Liver (tissue), 9 donors: ENCODE data around the gene FADS1. TPM values are rescaled to one million over a fixed set of nuclear protein-coding genes. Genes with fewer than 3 reads are reported as not detected.

ENCODE experiments used
- DNase-seq: peaks from one replicate; pipeline ENCODE4 v3.0.0-alpha.2; 2017; ENCODE audit warnings: low spot score
- H3K27ac ChIP-seq, 2 donors: one replicate each; pipeline ENCODE4 v1.7.0; 2013; ENCODE audit warnings: inconsistent platforms in 2 of 2, low read length in 2 of 2, control low read depth in 1 of 2, low read depth in 1 of 2, mild to moderate bottlenecking in 1 of 2
- H3K27me3 ChIP-seq, 4 donors: one replicate each; pipeline versions ENCODE4 v1.6.1 to v1.7.0; 2013; ENCODE audit warnings: low read length in 3 of 4, inconsistent platforms in 1 of 4, mild to moderate bottlenecking in 1 of 4, moderate library complexity in 1 of 4; ENCODE audit not compliant: control insufficient read depth in 4 of 4, insufficient read depth in 4 of 4
- H3K36me3 ChIP-seq, 4 donors: one replicate each; pipeline versions ENCODE4 v1.6.1 to v1.7.0; 2013; ENCODE audit warnings: low read length in 3 of 4, mild to moderate bottlenecking in 3 of 4, low read depth in 1 of 4, moderate library complexity in 1 of 4; ENCODE audit not compliant: control insufficient read depth in 4 of 4, insufficient read depth in 3 of 4
- H3K4me1 ChIP-seq, 4 donors: one replicate each; pipeline versions ENCODE4 v1.6.1 to v1.7.0; 2013; ENCODE audit warnings: low read length in 3 of 4, mild to moderate bottlenecking in 3 of 4, moderate library complexity in 1 of 4; ENCODE audit not compliant: control insufficient read depth in 4 of 4, insufficient read depth in 4 of 4
- H3K4me3 ChIP-seq, 3 donors: one replicate each; pipeline versions ENCODE4 v1.6.1 to v1.7.0; 2013; ENCODE audit warnings: low read length in 3 of 3, control low read depth in 1 of 3, low read depth in 1 of 3, mild to moderate bottlenecking in 1 of 3
- H3K9ac ChIP-seq, 2 donors: one replicate each; pipeline ENCODE4 v1.7.0; 2013; ENCODE audit warnings: low read length in 2 of 2, mild to moderate bottlenecking in 2 of 2, moderate library complexity in 2 of 2, control low read depth in 1 of 2, low read depth in 1 of 2
- H3K9me3 ChIP-seq, 4 donors: one replicate each; pipeline versions ENCODE4 v1.6.1 to v1.7.0; 2013; ENCODE audit warnings: low read length in 3 of 4; ENCODE audit not compliant: control insufficient read depth in 4 of 4
- EGR1 ChIP-seq, 2 donors: IDR thresholded peaks; 2 replicates each; pipeline ENCODE4 v1.6.1; 2016 to 2018; ENCODE audit warnings: antibody characterized with exemption in 2 of 2, low read depth in 2 of 2
- FOXA1 ChIP-seq: IDR thresholded peaks from 2 replicates; pipeline ENCODE4 v1.6.1; 2016; ENCODE audit warnings: antibody characterized with exemption
- FOXA2 ChIP-seq: IDR thresholded peaks from 2 replicates; pipeline ENCODE4 v1.6.1; 2016; ENCODE audit warnings: antibody characterized with exemption
- GABPA ChIP-seq, 2 donors: IDR thresholded peaks in 1 of 2; conservative IDR thresholded peaks in 1 of 2; 2 replicates each; pipeline ENCODE4 v1.6.1; 2016; ENCODE audit warnings: antibody characterized with exemption in 2 of 2, mild to moderate bottlenecking in 1 of 2, moderate library complexity in 1 of 2
- HNF4A ChIP-seq, 2 donors: conservative IDR thresholded peaks; 2 replicates each; pipeline ENCODE4 v1.6.1; 2016; ENCODE audit warnings: antibody characterized with exemption in 2 of 2, mild to moderate bottlenecking in 2 of 2
- HNF4G ChIP-seq: IDR thresholded peaks from 2 replicates; pipeline ENCODE4 v1.6.1; 2016; ENCODE audit warnings: antibody characterized with exemption
- JUND ChIP-seq, 2 donors: IDR thresholded peaks; 2 replicates each; pipeline ENCODE4 v1.6.1; 2016; ENCODE audit warnings: antibody characterized with exemption in 2 of 2
- NR2F2 ChIP-seq: IDR thresholded peaks from 2 replicates; pipeline ENCODE4 v1.6.1; 2016; ENCODE audit warnings: antibody characterized with exemption
- RAD21 ChIP-seq, 2 donors: IDR thresholded peaks; 2 replicates each; pipeline ENCODE4 v1.6.1; 2016; ENCODE audit warnings: antibody characterized with exemption in 2 of 2, mild to moderate bottlenecking in 2 of 2
- RXRA ChIP-seq, 2 donors: IDR thresholded peaks; 2 replicates each; pipeline ENCODE4 v1.6.1; 2017 to 2018; ENCODE audit warnings: antibody characterized with exemption in 2 of 2, mild to moderate bottlenecking in 1 of 2
- SP1 ChIP-seq: IDR thresholded peaks from 2 replicates; pipeline ENCODE4 v1.6.1; 2018; ENCODE audit warnings: antibody characterized with exemption, mild to moderate bottlenecking
- TAF1 ChIP-seq: conservative IDR thresholded peaks from 2 replicates; pipeline ENCODE4 v1.6.1; 2016; ENCODE audit warnings: antibody characterized with exemption, mild to moderate bottlenecking
- YY1 ChIP-seq: IDR thresholded peaks from 2 replicates; pipeline ENCODE4 v1.6.1; 2016; ENCODE audit warnings: antibody characterized with exemption, mild to moderate bottlenecking
- WGBS: extraction: QIAGEN DNeasy Blood & Tissue Kit; methylation state at CpG from one replicate; pipeline ENCODE4 v1.1.7; 2013; 5-methylcytosine and 5-hydroxymethylcytosine counted together
- polyA plus RNA-seq, 2 donors: library from polyadenylated mRNA; stranded (reverse) in 1 of 2; unstranded in 1 of 2; fragments of 200-250 nt in 1 of 2; fragments of >200 nt in 1 of 2; fragmentation: Nextera tagmentation in 1 of 2; extraction: Ambion mirVana in 1 of 2; gene quantifications; one replicate each; pipeline versions ENCODE4 v1.2.1 to v1.2.3, GENCODE V29; 2013 to 2015
- total RNA-seq, 2 donors: library from RNA; depleted of rRNA; stranded (reverse); fragments of >200 nt; gene quantifications; one replicate each; pipeline ENCODE4 v1.2.3, GENCODE V29; 2014
- TF ChIP-seq, protein P1 (sequence below): IDR thresholded peaks from 2 replicates; pipeline ENCODE4 v1.6.1; 2016; ENCODE audit warnings: antibody characterized with exemption
- TF ChIP-seq, protein P2 (sequence below): fragments of 150-350 bp; IDR thresholded peaks from 2 replicates; pipeline ENCODE4 v1.5.1; 2017; ENCODE audit warnings: improper control_type of control experiment, low read depth, low read length; ENCODE audit not compliant: missing input control
- TF ChIP-seq, protein P3 (sequence below): IDR thresholded peaks from 2 replicates; pipeline ENCODE4 v1.6.1; 2016; ENCODE audit warnings: antibody characterized with exemption, mild to moderate bottlenecking
- TF ChIP-seq, protein P4 (sequence below): IDR thresholded peaks from 2 replicates; pipeline ENCODE4 v1.6.1; 2016; ENCODE audit warnings: antibody characterized with exemption
- TF ChIP-seq, protein P5 (sequence below): IDR thresholded peaks from 2 replicates; pipeline ENCODE4 v1.6.1; 2016; ENCODE audit warnings: antibody characterized with exemption
- donor health status: healthy.
- donor health status: healthy.
- donor health status: healthy.
- donor health status: healthy.
- donor health status: healthy.

The FADS1 gene
- total and polyA plus RNA-seq, 4 donors: 16.8 to 137 (median 58.7) TPM

DNA sequence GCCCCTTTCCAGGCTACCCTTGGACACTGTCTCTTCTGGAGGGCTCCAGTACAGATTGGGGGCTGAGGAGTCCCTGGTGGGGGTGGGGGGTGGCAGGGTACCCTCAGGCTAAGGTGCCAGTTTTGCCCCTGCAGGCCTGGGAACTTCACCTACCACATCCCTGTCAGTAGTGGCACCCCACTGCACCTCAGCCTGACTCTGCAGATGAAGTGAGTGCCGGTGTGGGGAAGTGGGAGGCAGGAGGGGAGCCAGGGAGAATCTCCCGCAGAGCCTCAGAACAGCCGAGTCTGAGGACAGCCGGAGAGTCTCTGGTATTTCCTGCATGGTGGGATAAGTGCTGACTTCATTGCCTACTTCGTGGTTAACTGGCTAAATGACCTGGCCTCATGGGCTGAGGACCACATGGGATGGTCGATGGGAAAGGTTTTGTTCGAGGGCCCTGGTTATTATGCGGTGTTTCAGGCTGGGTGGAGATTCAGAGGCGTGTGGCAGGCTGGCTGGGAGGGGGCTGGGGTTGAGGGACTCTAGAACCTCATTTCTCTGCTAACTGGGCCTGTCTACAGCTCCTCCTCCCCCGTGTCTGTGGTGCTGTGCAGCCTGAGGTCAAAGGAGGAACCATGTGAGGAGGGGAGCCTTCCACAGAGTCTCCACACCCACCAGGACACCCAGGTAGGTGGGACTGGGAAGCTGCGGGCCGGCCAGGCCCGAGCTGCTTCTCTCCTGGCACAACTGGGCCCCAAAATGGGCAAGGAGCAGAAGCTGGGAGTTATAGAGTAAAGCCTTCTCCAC lies 32.9 kb downstream of the FADS1 start:
- Histone ChIP-seq H3K27ac (no peak overlapping the region), H3K4me3 (no peak overlapping the region), H3K4me1 (no peaks in the 10 kb centered on the region), H3K36me3 (peaks cover 7 to 83% (median 20%) of the 10 kb centered on the region in 4 donors), H3K9ac (no peak overlapping the region), H3K9me3 (no peaks in the 10 kb centered on the region), H3K27me3 (no peaks in the 10 kb centered on the region)
- WGBS: 76% methylated on average over 13 of the region's 13 CpGs
- DNase-seq: no peak
- TF ChIP-seq HNF4A (conservative IDR thresholded peaks at IDR 0.05) (no peak), FOXA1 (no peak), JUND (IDR thresholded peaks at IDR 0.05) (no peak), YY1 (no peak), HNF4G (no peak), FOXA2 (no peak)
- TF ChIP-seq, protein P1, sequence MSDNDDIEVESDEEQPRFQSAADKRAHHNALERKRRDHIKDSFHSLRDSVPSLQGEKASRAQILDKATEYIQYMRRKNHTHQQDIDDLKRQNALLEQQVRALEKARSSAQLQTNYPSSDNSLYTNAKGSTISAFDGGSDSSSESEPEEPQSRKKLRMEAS: no peak
- TF ChIP-seq, protein P2, sequence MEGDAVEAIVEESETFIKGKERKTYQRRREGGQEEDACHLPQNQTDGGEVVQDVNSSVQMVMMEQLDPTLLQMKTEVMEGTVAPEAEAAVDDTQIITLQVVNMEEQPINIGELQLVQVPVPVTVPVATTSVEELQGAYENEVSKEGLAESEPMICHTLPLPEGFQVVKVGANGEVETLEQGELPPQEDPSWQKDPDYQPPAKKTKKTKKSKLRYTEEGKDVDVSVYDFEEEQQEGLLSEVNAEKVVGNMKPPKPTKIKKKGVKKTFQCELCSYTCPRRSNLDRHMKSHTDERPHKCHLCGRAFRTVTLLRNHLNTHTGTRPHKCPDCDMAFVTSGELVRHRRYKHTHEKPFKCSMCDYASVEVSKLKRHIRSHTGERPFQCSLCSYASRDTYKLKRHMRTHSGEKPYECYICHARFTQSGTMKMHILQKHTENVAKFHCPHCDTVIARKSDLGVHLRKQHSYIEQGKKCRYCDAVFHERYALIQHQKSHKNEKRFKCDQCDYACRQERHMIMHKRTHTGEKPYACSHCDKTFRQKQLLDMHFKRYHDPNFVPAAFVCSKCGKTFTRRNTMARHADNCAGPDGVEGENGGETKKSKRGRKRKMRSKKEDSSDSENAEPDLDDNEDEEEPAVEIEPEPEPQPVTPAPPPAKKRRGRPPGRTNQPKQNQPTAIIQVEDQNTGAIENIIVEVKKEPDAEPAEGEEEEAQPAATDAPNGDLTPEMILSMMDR: no peak

DNA sequence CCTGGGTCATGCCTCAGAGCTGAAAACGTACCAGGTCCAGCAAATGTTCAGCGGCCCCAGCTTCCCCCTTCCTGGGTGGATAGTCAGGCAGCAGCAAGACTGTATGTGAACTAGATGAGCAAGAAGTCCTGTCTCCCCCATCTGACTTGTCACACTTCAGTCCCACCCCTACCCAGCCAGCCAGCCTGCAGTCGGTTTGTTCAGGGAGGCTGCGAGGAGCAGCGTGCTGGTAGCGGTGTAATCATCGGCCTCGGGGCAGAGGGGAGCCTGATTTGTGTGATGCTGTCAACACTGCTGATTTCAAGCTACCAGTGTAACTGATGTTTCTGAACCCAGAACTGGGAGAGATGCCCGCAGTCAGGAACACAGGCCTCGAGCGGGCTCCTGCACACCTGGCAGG lies 34.0 kb downstream of the FADS1 start:
- Histone ChIP-seq H3K36me3 (peaks cover 6 to 83% (median 18%) of the 10 kb centered on the region in 4 donors), H3K4me3 (no peak overlapping the region), H3K4me1 (no peaks in the 10 kb centered on the region), H3K9me3 (no peaks in the 10 kb centered on the region), H3K27ac (no peak overlapping the region), H3K27me3 (no peaks in the 10 kb centered on the region), H3K9ac (no peak overlapping the region)
- 88% methylated on average over 11 of the region's 11 CpGs for WGBS
- no peak for DNase-seq
- no peak for TF ChIP-seq HNF4A (conservative IDR thresholded peaks at IDR 0.05)
- TF ChIP-seq HNF4G: no peak
- TF ChIP-seq, protein P3, sequence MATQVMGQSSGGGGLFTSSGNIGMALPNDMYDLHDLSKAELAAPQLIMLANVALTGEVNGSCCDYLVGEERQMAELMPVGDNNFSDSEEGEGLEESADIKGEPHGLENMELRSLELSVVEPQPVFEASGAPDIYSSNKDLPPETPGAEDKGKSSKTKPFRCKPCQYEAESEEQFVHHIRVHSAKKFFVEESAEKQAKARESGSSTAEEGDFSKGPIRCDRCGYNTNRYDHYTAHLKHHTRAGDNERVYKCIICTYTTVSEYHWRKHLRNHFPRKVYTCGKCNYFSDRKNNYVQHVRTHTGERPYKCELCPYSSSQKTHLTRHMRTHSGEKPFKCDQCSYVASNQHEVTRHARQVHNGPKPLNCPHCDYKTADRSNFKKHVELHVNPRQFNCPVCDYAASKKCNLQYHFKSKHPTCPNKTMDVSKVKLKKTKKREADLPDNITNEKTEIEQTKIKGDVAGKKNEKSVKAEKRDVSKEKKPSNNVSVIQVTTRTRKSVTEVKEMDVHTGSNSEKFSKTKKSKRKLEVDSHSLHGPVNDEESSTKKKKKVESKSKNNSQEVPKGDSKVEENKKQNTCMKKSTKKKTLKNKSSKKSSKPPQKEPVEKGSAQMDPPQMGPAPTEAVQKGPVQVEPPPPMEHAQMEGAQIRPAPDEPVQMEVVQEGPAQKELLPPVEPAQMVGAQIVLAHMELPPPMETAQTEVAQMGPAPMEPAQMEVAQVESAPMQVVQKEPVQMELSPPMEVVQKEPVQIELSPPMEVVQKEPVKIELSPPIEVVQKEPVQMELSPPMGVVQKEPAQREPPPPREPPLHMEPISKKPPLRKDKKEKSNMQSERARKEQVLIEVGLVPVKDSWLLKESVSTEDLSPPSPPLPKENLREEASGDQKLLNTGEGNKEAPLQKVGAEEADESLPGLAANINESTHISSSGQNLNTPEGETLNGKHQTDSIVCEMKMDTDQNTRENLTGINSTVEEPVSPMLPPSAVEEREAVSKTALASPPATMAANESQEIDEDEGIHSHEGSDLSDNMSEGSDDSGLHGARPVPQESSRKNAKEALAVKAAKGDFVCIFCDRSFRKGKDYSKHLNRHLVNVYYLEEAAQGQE: no peak
- TF ChIP-seq JUND (IDR thresholded peaks at IDR 0.05): no peak
- no peak for TF ChIP-seq RAD21 (IDR thresholded peaks at IDR 0.05)
- TF ChIP-seq, protein P4, sequence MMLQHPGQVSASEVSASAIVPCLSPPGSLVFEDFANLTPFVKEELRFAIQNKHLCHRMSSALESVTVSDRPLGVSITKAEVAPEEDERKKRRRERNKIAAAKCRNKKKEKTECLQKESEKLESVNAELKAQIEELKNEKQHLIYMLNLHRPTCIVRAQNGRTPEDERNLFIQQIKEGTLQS: no peak
- TF ChIP-seq, protein P1: no peak
- TF ChIP-seq RXRA (IDR thresholded peaks at IDR 0.05): no peak
- TF ChIP-seq EGR1 (IDR thresholded peaks at IDR 0.05; ENCODE audit: low read depth in 2 of 2): no peak
- TF ChIP-seq, protein P2: no peak
- TF ChIP-seq, protein P5, sequence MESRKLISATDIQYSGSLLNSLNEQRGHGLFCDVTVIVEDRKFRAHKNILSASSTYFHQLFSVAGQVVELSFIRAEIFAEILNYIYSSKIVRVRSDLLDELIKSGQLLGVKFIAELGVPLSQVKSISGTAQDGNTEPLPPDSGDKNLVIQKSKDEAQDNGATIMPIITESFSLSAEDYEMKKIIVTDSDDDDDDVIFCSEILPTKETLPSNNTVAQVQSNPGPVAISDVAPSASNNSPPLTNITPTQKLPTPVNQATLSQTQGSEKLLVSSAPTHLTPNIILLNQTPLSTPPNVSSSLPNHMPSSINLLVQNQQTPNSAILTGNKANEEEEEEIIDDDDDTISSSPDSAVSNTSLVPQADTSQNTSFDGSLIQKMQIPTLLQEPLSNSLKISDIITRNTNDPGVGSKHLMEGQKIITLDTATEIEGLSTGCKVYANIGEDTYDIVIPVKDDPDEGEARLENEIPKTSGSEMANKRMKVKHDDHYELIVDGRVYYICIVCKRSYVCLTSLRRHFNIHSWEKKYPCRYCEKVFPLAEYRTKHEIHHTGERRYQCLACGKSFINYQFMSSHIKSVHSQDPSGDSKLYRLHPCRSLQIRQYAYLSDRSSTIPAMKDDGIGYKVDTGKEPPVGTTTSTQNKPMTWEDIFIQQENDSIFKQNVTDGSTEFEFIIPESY: no peak
- TF ChIP-seq SP1: no peak
- no peak for TF ChIP-seq FOXA2
- TF ChIP-seq TAF1: no peak
- TF ChIP-seq GABPA (IDR thresholded peaks at IDR 0.05 in 1 of 2, conservative IDR thresholded peaks at IDR 0.05 in 1 of 2): no peak
- no peak for TF ChIP-seq YY1
- TF ChIP-seq FOXA1: no peak
- TF ChIP-seq NR2F2: no peak
